ENCODE results near the gene CASTOR1.

CASTOR1 gene

DNA sequence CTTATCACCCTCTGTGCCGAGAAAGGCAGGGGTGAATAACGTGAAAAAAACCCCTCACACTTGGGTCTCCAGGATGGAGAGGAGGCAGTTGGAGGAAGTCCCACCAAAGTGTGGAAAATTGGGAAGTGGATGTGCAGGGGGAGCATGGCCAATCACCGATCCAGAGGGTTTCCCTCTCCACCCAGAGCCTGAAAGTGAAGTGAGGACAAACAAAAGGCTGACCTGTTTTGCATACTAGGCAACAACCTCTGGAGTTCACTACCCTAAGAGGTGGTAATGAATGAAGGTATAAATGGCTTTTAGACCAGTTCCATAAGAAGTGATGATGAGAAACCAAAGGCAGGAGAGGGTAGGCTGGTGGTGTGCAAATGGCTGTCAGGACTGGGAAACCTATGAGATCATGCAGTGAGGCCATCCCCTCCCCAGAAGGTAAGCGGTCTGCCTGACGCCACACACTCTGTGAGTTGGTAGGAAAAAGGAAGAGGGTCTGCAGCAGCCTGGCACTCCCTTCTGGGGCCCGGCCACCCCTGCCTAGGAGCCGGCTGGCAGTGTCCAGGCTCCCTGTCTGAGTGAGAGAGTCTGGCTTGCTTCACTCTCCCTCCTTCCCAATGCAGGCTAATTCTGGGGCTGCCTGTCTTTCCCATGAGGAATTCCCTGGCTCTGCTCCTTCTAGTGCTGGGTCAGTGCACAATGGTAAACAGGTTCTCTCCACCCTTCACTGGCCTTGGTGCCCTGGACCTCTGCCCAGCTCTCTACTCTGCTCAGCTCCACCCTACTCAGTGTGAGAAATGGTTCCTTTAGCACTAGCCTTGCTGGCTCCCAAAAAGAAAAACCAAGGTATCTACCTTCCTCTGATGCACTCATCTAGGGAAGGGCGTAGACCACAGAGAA, 21.8 kb upstream of the CASTOR1 start:
- no peak overlapping the region for H3K4me3 ChIP-seq (ENCODE audit: low read depth, low read length)
- TF ChIP-seq, protein P1, sequence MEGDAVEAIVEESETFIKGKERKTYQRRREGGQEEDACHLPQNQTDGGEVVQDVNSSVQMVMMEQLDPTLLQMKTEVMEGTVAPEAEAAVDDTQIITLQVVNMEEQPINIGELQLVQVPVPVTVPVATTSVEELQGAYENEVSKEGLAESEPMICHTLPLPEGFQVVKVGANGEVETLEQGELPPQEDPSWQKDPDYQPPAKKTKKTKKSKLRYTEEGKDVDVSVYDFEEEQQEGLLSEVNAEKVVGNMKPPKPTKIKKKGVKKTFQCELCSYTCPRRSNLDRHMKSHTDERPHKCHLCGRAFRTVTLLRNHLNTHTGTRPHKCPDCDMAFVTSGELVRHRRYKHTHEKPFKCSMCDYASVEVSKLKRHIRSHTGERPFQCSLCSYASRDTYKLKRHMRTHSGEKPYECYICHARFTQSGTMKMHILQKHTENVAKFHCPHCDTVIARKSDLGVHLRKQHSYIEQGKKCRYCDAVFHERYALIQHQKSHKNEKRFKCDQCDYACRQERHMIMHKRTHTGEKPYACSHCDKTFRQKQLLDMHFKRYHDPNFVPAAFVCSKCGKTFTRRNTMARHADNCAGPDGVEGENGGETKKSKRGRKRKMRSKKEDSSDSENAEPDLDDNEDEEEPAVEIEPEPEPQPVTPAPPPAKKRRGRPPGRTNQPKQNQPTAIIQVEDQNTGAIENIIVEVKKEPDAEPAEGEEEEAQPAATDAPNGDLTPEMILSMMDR (IDR thresholded peaks at IDR 0.05; ENCODE audit: low read depth, low read length): no peak

DNA sequence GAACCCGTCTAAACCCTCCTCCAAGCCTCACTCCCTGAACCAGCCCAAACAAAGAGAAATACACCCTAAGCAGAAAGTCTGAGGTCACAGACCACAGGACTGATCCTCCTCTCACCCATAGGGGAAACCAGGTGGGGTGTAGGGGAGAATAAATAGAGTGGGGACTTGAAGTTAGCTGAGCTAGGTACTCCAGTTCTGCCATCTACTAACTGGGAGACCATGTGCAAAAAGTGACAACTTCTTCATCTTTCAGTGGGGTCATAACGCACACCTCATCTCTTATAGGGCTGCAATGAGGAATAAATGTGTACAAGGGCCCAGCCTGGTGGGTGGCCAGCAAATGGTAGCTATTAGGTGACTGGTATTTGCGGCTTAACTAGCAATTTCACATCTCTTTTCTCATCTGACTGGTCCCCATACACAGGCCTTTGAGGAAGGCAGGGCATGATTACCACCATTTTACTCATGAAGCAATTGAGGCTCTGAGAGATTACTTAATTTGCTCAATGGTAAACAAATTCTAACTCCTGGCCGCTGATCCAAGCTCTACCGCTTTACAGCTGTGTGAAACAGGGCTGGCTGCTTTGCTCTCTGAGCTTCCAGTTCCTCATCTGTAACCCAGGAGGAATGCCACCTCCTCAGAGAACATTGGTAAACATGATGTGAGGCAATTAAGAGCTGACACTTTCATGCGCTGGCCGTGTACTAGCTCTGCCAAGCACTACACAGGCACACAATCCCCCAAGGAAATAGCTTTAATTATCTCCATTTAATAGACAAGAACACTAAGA, 20.8 kb upstream of the CASTOR1 start:
- TF ChIP-seq, protein P1 (IDR thresholded peaks at IDR 0.05; ENCODE audit: low read depth, low read length): no peak
- no peak overlapping the region for H3K4me3 ChIP-seq (ENCODE audit: low read depth, low read length)

DNA sequence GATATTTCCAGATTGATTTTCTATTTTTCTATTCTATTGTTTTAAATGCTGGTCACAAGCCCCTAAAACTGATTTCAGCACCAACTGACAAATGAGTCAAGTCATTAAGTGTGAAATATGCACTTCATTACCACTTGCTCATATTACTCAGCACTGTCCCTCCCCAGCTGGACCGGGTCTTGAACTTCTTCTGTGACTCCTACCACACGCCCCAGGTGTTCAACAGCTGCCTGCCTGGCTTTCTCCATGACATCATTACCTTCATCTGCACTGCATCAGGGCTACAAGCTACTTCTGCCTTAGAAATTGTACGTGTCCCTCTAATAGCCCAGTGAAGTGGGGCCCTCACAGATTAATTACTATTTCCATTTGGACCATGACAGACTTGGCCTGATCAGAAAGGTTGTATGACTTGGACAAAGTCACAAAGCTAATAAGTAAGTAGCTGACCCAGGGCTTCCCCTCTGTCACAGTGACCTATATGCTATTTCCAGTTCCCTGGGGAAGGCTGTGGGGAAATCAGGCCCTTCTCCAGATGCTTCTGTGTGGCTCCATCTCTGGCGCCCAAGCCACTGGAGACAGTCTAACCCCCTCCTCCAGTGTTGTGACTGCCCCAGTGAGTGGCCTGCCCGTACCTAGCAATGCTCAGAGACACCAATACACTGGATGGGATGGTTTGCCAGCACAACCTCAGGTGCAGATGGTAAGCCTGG, 19.4 kb upstream of the CASTOR1 start:
- TF ChIP-seq, protein P1 (IDR thresholded peaks at IDR 0.05; ENCODE audit: low read depth, low read length): no peak

GRCh38 chr22:30308093-30308492, 18.8 kb upstream of the CASTOR1 start:
- TF ChIP-seq, protein P1 (IDR thresholded peaks at IDR 0.05; ENCODE audit: low read depth, low read length): no peak
- no peak overlapping the region for H3K4me3 ChIP-seq (ENCODE audit: low read depth, low read length)

More for the DNA sequence above, 19.4 kb upstream of the CASTOR1 start:
- no peak overlapping the region for H3K4me3 ChIP-seq (ENCODE audit: low read depth, low read length)

DNA sequence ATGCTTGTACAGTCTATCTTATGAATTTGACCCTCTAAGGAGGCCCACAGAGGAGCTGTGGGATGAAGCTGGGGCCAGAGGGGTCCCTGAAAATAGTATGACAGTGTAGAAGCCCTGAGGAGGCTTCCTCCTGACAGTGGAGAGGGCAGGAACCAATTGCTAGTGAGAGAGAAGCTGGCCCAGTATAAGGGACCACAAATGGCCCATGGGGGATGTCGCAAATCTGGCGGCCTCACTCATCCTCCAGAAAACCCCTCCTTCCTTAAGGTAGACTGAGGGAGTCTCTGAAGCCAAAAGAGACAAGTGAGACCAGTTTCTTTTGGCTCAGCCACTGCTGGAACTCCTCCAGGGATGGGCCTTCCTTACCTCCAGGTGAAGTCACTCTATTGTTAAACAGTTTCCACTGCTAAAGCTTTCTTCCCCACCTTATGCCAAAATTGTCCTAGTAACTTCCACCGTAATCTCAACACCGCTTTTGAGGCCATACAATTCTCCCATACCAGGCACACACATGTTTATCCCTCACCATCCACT, 17.8 kb upstream of the CASTOR1 start:
- TF ChIP-seq, protein P1 (IDR thresholded peaks at IDR 0.05; ENCODE audit: low read depth, low read length): no peak
- H3K4me3 ChIP-seq (ENCODE audit: low read depth, low read length): no peak overlapping the region

DNA sequence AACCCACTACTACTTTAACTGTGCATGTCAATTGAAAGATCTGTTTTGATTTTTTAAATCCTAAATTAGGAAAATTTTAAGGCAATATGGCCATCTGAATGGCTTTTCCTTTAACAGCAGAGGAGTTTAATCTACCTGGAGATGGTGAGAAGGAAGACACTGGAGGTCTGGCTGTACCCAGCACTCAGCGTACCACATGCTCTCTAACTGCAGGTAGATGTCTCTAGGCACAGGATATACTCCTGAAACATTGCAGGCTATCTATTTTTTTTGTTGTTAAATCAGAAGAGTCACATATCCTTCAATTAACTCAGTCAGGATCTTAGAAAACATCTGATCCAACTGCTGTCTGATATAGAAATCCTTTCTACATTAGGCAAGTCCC, 17.3 kb upstream of the CASTOR1 start:
- TF ChIP-seq, protein P1 (IDR thresholded peaks at IDR 0.05; ENCODE audit: low read depth, low read length): no peak

More for the DNA sequence above, 17.3 kb upstream of the CASTOR1 start:
- H3K4me3 ChIP-seq (ENCODE audit: low read depth, low read length): no peak overlapping the region
